Stimulated activated CD4-positive, alpha-beta T cell treated with anti-CD3 and anti-CD28 coated beads, TNF-alpha, amount 100 ng/mL, for 4 hours (primary cell): ENCODE measurements around the gene N4BP2.

Experiments used
- DNase-seq, 3 experiments: peaks; one replicate each; pipeline ENCODE4 v3.0.0-alpha.2; 2020; ENCODE audit warnings: low read depth in 3 of 3

The N4BP2 gene

DNA sequence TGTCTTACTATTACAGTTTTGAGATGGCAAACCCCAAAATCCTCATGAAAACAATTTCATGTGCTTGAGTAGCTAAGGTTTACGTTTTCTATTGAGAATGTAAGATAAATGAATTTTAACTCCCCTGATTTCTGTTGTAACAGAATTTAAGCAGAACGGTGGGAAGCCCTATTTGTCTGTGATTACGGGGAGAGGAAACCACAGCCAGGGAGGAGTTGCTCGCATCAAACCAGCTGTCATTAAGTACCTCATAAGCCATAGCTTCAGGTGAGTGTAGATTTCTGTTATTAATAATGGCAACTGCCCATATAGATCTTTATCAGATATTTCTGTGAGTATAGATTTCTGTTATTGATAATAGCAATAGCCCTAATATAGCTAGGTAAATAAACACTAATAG, 96.0 kb downstream of the N4BP2 start:
- no peak for DNase-seq

DNA sequence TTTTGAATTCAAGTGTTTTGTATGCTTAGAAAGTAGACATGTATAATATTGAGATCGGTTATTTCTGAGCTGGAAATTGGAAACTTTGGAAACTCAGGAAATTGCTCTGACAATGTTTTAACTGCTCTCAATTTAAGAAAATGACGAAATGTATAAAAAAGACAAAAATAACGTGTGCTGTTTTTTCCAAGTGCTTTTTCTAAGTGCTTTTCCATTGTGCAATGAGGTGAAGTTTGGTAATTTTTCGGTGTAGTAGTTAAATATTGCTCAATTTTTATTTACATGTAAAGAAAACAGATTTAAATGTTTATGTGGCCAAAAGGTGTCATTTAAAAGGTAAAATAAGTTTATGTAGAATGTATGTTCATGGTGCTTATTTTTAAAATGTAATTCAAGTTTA, 100.8 kb downstream of the N4BP2 start:
- DNase-seq, result no peak

DNA sequence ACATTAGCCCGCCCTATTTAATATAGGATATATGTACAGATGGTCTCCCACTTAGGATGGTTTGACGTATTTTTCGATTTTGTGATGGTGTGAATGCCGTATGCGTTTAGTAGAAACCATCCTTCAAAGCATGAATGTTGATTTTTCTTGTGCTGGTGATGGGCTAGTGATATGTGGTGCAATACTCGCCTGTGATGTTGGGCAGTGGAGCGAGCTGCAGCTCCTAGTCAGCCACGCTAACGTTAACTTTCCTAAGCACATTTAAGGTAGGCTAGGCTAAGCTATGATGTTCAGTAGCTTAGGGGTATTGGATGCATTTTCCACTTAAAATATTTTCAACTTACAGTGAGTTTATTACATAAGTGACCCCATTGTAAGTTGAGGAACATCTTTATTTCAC, 103.6 kb downstream of the N4BP2 start:
- no peak for DNase-seq

DNA sequence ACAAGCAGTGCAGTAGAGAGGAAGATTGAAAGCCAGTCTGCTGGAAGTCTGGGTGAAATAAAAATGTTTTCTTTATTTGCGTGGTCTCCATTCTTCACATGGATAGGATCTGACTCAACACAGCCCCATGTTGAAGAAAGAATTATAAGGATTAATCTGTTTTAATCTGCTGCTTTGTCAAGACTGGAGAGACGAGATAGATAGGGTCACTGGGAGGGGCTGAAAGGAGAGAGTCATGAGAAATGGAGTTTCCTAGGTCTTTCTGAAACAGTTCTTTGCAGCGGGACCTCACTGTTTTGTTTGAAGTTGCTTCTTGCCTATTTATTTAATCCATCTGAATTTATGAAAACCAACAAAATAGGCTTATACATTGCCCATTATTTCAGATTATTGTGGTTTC, 107.8 kb downstream of the N4BP2 start:
- DNase-seq, result no peak

DNA sequence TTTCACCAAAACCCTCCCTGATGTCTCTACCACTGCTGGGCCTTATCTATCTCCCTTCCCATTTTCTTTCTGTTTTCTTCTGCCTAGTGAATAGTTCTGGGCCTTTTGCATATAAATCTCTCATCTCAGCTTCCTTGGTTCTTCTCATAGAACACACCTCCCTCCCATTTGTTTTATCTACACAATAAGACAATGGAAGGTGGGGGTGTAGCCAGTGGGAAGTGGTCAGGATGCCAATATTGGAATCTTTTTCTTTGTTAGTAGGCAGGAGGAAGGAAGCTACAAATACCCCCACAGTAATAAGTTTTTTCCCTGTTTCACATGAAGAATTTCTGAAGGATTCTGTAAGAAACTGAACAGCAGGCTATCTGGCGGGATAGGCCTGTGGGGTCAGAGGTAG, 109.3 kb downstream of the N4BP2 start:
- DNase-seq, result no peak

DNA sequence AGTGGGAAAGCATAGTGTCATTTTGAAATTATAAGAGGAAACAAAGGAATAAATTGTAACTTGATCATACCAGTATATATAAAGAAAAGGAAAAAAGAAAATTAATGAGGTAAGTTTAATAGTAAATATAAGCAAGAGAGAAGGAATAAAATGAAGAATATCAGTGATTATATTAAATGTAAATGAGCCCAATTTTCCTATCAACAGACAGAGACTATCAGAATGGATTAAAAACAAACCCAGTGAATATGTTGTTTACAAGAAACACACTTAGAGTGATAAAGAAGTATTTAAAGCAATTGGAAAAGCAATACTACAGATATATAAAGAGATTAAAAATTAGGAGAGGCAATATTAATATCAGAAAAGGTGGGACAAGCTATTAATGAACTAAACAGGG, 111.4 kb downstream of the N4BP2 start:
- DNase-seq, result no peak

DNA sequence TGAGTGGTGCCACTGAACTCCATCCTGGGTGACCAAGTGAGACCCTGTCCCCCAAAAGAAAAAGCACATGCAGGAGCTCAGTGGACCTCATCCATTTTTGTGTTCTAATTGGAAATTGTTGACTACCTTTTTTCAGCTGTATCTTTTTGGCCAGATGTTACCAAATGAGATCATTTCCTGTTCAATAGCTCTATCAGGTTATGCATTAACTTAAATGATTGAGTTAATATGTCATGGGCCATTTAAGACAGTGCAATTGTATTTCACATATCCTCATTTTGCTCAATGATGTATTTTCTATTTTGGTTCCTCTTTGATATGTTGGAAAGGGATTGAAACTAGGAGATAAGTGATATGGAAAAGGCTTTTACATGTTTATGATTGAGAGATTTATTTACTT, 113.9 kb downstream of the N4BP2 start:
- DNase-seq, result no peak

DNA sequence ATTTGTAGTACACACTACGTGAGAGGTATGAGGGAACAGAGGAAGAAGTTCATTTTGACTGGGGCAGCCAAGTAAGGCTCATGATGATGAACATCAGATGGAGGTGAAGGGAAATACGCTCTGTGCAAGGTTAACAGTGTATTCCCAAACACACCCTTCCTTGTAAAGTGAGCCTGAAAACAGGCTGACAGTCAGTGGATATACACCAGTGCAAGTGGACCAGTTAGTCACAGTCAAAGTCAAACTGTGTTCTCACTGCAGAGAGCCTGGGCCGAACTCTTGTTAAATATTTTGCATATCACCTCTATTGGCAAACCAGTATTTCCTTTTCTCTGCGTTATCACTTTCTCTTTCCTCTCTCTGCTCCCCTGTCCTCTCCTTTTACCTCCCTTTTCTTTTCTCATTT, 116.8 kb downstream of the N4BP2 start:
- no peak for DNase-seq

DNA sequence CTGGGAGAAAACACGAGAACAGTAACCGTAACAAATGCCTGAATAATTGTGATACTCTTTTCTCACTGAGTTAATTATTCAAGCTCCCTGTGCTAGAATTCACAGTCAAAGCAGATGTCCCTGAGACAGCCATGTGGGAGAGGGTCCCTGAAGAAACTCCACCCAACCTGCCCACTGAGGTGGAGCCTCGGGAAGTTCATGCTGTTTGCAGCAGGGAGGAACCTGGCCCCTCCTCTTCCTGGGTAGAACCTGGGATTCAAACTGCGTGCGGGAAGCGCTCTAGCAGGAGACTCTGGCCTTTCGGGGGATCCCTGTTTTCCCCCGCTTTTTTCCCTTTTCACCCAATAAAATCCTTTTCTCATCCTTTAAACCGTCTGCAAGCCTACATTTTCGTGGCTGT, 120.0 kb downstream of the N4BP2 start:
- no peak for DNase-seq

DNA sequence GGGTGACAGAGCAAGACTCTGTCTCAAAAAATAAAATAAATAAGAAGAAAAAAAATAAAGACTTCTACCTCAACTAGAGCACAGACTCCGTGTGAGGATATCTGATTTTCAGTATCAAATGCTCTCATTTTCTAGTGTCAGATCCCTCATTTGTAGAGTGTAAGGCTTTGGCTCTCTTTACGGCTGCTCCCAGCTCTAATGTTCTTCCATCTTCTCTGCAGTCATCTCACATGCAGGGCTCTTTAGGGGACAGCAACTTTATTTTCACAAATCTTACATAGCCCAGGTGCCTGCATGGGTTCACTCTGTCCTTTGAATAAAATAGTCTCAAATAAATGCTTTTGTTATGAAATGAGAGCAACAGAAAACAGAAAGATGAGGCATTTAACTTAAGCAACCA, 120.9 kb downstream of the N4BP2 start:
- no peak for DNase-seq

DNA sequence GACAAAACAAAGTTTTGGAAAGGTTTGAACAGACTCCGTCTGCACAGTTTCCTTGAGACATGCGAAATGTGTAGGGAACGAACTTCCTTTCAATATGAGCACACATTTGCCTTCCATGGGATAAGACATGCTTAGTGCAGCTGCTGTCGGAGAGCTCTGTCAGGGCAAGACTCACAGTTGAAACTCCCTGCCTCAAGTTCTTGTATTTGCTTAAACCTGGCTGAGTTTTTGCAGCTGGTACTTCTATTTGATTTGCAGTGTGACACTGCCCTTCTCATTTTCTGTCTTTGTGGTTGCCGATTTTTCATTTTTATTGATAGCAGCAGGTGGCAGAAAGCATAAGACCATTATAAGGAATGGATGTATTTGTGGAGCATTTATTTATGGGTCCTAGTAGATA, 122.0 kb downstream of the N4BP2 start:
- no peak for DNase-seq

DNA sequence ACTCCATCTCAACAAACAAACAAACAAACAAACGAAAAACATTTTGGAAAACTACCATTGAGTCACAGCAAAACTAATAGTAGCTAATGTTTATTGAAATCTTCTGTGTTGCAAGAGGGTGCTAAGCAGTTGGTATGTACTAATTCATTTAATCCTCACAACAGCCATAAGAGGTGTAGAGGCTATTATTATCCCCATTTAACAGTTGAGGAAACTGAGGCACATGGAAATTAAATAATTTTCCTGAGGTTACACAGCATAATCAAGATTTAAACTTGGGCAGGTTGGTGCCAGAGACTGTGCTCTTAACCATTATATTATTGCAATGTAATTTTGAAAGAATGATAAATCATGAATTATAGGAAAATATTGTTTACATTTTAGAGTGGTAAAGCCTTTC, 122.7 kb downstream of the N4BP2 start:
- DNase-seq, result no peak

DNA sequence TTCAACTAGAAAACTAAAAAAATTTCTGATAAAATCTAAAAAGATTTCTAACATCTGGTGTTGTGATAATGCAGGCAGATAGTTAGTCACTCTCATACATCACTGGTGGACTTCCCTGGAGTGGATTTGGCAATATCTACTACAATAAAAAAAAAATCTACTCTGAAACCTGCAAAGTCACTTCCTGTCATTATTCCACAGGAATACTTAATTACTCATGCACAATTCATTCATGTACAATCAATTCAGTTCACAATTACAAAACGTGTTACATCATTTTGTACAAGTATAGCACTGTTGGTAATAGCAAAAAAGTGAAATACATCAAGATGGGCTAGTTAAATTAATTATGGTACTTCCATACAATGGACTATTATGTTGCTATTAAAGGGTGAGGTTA, 123.7 kb downstream of the N4BP2 start:
- DNase-seq, result no peak

DNA sequence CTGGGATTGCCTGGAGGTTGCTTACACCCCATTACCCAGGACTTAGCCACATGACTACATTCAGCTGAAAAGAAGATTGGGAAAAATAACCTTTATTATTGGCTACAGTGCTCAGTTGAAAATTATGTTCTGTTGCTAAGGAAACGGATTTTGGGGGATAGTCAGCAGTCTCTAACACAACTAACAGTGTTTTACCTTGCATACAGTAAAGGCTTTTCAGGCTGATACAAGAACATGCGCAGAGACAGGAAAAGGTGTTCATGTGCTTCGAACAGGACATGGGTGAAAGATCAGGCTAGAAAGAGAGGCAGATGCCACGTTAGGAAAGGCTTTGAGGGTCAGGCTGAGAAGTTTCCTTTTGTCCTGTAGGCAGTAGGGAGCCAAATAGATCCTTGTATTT, 125.4 kb downstream of the N4BP2 start:
- no peak for DNase-seq

DNA sequence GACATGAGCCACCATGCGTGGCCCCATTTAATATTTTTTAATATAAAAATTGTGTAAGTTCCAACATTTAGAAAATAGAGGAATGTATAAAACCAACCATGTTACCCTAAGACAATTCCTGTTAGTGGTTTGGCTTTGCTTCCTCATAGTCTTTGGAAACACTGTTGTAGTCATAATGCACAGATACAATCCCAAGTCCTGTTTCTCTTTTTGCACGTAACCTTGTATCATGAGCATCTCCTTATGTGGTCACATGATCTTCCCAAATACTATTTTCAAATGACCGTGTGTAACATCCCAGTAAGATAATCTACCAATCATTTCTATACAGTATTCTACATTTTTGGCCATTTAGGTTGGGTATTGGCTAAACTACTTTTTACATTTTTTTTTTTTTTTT, 126.3 kb downstream of the N4BP2 start:
- DNase-seq, result no peak

DNA sequence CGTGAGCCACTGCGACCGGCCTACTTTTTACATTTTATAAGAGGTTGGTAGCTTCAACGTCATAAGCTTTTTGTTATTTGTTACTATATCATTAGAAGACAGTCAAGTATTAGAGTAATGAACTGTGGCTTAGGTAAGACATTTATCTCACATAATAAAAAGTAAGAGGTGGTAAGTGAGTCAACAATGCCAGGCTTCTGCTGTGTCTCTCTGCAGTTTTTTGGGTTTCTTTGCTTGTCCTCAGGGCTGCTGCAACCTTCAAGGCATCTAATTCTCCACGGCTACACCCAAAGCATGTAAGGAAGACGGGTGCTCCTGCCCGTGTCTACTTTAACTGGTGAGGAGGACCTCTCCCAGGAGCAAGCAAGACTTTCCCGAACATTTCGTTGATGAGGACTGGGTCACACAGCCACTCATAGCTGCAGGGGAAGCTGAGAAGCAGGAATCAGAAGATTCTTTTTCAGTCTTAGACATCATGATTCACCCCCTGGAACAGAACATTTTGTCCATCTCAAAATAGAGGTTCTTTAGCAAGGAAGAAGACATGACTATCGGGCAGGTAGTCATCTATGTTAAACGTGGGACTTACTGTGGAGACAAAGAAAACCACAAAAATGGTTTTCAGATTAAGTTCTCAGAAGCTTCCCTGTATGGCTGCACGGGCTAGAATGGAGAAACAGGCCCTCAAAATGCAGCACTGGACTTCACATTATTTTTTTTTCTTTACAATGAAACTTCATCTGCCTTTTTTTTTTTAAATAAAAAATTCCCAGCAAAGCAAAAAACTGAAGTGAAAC, 127.2 kb downstream of the N4BP2 start:
- no peak for DNase-seq

DNA sequence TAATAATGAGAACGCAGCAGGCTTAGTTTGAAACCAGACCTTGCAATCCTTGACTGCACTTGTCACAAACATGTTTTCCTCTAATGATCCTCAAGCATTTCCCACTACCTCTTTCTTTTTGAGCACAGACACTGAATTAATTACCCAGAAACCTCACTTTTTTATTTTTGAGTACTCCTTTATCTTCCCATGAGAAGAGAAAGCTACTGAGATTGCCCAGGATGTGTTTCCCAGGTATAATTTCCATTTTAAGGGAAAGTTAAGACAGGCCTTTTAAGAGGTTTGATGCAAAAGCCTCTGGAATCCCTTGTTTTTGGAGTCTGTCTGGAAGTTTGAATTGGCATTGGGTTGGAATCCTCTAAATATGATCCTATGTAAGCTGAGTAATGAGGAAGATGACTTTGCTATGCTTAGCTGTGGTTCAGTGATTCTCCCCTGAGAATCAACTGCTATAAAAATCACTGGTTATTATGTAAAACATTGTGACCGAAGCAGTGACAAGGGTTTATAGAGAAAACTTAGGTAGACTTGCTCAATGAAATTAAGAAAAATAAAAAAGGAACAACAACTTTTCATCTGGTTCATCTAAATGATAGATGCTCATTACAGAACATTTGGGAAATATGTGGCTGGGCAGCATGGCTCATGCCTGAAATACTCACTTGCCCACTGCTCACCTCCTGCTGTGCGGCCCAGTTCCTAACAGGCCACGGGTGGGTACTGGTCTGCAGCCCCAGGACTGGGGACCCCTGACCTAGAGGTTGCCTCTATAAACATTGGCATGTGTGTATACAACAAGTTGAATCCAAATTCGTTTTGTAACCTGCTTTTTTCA, 129.4 kb downstream of the N4BP2 start:
- DNase-seq, result no peak

DNA sequence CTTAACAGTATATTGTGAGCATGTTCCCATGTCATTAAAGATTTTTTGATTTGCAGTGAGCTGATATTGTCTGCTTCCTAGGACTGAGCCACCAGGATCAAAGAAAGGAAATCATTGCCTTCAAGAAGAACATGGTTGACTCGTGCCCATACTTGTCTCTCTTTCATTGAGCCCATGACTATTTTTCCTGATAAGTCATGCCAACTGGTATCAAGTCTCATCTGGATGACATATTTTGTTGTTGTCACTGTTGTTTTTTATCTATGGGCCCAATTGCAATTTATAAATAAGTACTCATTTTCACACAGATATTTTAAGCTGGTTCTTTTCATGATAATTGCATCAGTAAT, 130.0 kb downstream of the N4BP2 start:
- DNase-seq, result no peak

DNA sequence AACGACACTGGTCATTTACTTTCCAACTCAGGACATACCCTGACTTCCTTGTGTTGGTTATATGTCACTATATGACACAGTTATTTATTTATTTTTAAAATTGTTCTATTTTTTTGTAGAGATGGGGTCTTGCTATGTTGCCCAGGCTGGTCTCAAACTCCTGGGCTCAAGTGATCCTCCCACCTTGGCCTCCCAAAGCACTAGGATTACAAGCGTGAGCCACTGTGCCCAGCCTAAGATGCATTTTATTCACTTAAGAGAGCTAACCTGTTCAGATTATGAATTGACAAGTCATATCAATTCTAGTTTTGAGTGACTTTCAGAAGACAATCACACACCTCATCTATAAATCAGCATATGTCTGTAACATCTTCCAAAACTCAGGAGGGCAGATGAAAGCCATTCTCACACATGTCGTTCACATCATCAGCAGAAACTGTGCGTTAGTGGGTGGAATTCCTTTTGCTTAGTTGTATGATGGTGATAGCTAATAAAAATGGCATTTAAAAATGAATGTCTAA, 130.8 kb downstream of the N4BP2 start:
- DNase-seq, result no peak

DNA sequence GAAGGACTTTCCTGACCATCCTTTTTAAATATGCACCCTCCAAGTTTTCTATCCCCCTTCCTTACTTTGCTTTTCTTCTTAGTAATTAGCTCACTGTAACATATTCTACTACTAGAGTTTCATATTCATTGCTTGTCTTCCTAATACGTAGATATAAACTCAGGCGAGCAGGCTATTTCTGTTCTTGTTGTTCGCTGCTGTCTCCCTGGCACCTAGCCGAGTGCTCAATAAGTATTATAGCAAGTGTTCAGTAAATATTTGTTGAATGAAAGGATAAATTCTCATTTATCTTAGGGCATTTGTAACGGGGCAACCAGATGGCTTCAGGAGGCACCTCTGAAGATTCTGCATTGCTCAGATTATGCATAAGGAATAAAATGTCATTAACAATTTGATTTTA, 133.4 kb downstream of the N4BP2 start:
- DNase-seq, result no peak

DNA sequence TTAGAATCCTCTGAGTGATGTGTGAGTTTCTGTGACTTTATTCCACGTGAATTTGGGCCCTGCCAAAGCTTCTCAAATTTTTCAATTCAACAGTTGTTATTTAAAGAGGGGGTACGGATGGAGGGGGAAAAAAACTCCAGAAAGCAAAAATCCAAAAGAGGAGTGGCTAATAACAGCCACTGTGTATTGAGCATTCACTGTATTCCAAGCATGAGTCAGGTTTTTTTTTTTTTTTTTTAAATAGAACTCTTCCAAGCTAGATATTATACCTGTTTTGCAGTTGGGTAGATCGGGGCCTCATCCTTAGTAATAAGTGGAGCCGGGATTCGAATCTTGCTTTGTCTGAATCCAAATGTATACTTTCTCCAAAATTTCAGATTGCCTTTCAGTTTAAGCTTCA, 133.8 kb downstream of the N4BP2 start:
- DNase-seq, result no peak

DNA sequence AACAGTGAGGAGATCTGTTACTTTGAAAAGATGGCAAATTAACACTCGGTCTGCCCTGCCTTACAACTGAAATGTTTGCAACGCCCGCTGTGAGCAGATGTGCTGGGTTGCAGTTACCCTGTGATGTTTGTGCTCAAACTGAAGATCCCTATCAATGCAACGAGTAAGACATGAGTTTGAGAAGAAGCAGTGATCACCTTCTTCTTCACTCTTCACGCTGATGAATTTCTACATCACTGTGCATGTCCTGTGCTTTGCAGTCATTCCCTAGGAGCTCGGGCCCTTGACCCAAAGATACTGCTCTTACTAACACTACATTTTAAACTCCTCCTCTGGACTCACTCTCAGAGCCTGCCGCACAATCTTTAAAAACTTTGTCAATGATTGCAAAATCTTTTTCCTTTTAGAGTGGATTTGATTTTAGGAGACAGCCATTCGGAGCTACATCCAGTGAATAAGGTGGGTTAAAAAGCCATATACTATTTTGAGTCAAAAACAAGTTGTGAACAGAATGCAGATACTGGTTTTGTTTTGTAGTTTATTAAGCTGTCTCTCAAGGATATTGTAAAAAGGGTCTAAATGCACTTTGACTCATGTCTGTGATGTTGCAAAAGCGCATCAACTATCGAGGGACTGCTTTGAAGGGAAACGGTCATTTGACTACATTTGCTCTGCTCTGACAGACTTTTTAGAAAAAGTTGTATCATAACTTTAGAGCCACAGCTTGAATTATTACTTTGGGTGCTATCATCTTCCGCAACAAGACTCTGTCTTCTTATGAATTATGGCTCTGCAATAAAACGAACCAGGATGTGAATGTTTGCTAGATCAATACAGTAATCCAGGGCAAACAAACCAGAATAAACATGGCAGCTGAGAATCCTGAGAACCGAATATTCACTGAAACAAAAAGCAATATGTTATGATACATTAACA, 134.5 kb downstream of the N4BP2 start:
- no peak for DNase-seq
